GM11168 (cell line): ENCODE measurements around the gene MT1H.

Source experiments
- in situ Hi-C: fragments of 300-500 bp; cut with MboI; formaldehyde crosslinking; loops from one replicate; pipeline ENCODE4 v1.12.0; 2022; ENCODE audit warnings: low sequenced_read_pairs; ENCODE audit not compliant: unreplicated experiment

MT1H gene

DNA sequence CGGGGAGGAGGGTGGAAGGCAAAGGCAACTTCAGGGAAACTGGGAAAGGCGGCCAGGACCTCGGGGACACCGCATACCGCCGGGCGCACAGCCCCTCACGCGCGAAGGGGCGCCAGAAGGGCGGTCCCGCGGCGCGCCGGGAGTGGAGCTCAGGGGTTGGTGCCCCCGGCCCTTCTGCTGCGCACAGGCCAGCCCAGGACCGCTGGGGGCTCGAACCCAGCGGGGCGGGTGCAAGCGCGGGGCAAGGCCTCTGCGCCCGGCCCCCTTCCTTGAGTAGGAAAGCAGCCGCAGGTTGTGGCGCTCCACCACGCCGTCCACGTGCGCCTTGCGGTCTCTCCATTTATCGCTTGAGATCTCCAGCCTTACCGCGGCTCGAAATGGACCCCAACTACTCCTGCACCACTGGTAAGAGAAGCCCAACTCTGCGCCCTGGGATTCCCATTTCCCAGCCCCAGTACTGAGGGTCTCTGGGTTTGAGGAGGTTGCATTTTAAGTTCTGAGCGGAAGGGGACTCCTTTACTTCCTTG is 34.1 kb upstream of the MT1H start:
- in situ Hi-C loops: no loop called here

DNA sequence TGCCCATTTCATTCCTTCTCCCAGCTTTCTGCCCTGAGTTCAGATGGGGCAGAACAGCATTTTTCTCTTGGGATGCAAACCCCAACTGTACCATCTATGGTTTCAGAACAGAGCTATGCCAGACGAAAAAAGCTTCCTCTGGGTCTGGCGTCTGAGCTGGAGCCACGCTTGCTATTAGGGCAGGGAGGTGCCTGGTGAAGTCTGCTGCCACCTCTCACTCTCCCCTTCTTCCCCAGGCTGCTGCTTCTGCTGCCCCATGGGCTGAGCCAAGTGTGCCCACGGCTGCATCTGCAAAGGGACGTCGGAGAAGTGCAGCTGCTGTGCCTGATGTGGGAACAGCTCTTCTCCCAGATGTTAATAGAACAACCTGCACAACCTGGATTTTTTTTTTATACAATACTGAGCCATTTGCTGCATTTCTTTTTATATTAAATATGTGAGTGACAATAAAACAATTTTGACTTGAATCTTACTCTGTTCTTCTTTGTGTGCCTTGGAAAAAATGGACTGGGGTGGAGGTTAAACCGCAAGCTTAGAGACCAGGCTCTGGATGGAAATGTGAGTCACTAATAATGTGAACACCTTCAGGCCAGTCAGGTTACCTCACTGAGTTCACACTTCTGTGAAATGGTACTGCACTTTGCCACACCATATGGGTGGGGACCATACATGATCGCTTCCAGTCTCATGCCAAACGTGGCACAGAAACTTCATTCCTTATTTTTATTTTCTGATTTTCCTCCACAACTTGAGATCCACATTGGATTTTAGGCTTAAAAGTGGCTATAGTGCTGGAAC is 32.8 kb upstream of the MT1H start:
- in situ Hi-C loops: no loop called here

DNA sequence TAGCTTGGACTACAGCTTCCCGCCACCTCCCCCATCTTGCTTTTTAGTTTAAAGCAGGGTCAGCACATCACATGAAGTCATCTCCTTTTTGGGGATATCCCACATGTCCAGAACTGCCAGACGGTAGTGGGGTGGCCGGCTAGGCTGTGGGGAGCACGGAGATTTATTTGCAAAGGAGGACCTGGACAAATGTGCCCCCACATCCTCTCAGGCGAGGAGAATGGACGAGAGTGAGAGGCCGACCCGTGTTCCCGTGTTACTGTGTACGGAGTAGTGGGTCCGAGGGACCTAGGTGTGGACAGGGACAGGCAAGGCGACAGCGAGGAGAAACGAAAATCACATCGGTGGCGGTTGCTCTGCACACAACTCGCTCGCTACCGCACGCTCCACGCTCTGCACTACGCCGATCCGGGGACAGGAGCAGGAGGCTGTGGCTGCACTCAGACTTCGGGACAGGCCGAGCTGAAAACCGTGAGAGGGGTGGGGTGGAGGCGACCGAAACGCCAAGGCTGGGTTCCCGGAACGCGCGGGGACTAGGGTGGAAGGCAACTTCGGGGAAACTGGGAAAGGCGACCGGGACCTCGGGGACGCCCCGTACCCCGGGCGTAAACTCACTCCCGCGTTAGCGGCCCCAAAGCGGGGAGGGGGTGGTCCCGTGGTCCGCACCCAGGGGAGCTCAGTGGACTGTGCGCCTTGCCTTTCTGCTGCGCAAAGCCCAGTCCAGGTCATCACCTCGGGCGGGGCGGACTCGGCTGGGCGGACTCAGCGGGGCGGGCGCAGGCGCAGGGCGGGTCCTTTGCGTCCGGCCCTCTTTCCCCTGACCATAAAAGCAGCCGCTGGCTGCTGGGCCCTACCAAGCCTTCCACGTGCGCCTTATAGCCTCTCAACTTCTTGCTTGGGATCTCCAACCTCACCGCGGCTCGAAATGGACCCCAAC is 31.5 kb upstream of the MT1H start, which contains the start of gene MT1A:
Gene MT1A (plus strand): TSS at position 853 of the 937 bp plus-strand sequence. CDS start 73 bp downstream, at position 926.
- in situ Hi-C loops: no loop called here

DNA sequence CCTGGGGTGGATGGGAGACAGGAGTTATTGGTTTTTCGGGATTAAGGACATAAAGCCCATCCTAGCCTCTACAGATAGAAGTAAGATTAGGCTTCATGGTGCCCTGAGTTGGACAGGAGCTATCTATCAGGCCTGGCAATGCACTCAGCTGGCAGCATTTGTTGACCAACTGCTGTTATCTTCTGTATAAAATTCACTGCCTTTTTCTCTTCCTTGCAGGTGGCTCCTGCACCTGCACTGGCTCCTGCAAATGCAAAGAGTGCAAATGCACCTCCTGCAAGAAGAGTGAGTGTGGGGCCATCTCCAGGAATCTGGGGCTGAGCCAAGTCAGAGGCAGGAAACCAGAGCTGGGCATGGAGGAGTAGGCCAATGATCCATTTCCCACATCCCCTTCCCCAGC is 30.6 kb upstream of the MT1H start:
- in situ Hi-C loops: no loop called here

- in situ Hi-C loops: no loop called here
These were observed 29.5 kb upstream of the MT1H start for GRCh38 chr16:56640076-56640475.

DNA sequence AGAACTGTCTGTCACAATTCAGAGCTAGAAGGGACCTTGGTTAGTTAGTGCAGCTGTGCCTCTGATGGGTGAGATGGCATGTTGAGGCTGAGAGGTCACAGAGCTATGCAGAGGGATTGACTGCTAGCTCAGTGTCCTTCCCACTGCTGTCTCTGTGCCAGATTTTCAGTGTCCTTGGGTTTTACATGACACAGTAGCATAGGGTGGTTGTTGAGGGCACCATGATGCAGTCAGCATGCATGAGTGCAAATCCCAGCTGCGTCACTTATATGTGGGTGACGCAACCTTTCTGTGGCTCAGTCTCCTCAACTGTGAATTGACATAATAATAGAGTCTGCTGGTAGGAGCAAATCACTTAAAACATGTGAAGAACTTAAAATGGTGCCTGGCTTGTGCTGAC is 28.4 kb upstream of the MT1H start:
- in situ Hi-C loops: no loop called here

DNA sequence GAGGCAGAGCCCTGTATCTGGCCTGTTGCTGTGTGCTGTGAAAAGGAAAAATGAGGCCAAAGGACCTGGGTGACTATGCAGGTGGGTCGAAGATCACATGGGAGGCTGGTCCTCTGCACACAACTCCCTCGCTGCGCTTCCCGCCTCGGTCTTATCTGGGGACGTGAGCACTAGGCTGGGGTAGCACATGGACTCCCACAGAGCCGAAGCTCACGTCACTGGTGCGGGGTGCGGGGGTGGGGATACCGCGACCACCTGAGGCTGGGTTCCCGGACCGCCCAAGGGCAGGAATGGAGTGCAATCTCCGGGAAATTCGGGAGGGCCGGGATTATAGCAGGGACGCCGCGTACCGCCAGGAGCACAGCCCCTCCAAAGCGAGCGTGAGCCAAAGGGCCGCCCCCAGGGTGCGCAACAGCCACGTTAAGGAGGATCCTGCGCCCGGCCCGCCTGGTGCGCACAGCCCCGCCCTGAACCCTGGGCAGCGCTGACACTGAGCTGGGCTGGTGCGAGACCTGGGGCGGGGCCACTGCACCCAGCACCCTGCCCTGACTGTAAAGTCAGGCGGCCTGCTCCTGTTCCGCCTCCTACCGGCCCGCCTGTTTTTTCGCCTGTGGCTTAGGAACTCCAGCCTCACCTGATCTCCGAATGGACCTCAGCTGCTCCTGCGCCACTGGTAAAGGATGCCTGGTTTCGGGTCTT is 26.4 kb upstream of the MT1H start:
- in situ Hi-C loops: no loop called here

DNA sequence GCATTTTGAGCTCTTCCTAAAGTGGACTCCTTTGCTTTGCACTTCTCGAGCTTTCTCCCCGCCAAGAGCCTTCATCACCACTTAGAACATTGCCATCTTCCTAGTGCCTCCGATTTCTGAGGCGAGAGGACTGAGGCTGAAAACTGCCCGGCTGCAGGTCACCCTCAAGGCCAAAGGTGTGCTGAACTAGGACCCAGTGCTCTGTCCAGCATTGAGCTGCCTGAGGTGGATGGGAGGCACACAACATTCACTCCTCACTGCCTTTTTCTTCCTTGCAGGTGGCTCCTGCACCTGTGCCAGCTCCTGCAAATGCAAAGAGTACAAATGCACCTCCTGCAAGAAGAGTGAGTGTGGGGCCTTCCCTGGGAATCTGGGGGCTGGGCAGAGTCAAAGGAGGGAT is 25.8 kb upstream of the MT1H start:
- in situ Hi-C loops: no loop called here

GRCh38 chr16:56645311-56645710 is 24.3 kb upstream of the MT1H start:
- in situ Hi-C loops: no loop called here

DNA sequence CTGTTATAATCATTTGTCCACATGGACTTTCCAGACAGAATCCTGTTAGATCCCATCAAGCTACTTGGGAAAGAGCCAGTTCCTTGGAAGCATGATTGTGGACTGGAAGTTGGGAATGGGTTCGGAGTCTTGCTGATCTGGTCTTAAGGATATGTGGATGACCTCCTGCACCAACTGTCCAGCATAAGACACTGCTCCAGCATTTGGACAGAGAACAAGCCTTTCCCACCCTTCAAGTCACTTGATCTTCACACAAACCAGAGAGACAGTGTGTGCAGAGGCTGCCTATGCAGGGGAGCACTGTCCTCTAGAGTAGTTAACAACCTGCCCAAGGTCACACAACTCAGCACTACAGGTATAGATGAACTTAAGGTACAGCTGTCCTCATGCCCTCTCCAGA is 23.8 kb upstream of the MT1H start:
- in situ Hi-C loops: no loop called here

DNA sequence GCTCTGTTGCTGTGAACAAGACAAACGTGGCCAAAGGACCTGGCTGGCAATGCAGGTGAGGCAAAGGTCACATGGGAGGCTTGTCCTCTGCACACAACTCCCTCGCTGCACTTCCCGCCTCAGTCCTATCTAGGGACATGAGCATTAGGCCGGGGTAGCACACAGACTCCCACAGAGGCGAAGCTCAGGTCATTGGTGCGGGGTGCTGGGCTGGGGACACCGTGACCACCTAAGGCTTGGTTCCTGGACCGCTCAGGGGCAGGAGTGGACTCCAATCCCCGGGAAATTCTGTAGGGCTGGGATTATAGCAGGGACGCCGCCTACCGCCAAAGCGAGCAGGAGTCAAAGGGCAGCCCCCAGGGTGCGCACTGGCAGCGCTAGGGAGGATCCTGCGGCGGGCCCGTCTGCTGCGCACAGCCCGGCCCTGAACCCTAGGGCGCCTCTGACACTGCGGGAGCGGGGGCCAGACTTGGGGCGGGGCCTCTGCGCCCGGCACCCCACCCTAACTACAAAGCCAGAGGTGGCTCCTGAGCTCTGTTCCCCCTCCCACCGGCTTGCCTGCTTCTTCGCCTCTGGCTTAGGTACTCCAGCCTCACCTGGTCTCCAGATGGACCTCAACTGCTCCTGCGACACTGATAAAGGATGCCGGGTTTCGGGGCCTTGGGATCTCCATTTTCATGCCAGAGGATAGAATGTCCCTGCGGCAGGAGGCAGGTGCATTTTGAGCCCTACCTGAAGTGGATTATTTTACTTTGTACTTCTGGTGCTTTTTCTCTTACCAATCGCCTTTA is 21.8 kb upstream of the MT1H start:
- in situ Hi-C loops: no loop called here

- in situ Hi-C loops: no loop called here
These were observed 20.3 kb upstream of the MT1H start for GRCh38 chr16:56649271-56649670.

GRCh38 chr16:56649820-56650219 is 19.8 kb upstream of the MT1H start:
- in situ Hi-C loops: no loop called here

DNA sequence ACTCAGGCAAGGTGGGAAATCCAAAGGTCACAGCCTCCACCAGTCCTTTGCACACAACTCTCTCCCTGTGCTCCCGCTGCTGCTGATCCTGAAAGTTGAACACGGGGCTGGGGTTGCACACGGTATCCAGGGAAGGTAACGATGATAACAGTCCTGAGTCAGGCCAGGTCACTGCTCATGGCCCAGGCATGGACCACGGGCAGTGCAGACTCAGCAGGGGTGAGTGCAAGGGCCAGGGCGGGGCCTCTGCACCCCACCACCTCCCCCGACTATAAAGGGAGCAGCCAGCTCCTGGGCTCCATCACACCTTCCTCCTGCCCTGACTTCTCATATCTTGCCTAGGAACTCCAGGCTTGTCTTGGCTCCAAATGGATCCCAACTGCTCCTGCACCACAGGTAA is 18.0 kb upstream of the MT1H start, which contains the start of gene MT1B:
Gene MT1B (plus strand): TSS at position 301 of the 400 bp plus-strand sequence. CDS start 68 bp downstream, at position 369.
- in situ Hi-C loops: no loop called here

DNA sequence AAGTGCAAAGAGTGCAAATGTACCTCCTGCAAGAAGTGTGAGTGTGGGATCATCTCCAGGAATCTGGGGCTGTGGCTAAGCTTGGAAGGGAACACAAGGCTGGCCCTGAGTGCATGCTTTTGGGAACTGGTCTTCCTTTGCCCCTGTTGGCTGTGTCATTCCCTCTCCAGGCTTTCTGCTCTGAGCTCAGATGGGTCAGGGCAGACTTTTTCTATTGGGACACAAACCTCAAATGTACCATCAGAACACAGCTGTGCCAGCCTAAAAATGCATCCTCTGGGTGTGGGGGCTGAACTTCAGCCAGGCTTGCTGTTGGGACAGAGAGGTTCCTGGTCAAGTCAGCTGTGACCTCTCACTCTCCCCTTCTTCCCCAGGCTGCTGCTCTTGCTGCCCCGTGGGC is 17.0 kb upstream of the MT1H start:
- in situ Hi-C loops: no loop called here

DNA sequence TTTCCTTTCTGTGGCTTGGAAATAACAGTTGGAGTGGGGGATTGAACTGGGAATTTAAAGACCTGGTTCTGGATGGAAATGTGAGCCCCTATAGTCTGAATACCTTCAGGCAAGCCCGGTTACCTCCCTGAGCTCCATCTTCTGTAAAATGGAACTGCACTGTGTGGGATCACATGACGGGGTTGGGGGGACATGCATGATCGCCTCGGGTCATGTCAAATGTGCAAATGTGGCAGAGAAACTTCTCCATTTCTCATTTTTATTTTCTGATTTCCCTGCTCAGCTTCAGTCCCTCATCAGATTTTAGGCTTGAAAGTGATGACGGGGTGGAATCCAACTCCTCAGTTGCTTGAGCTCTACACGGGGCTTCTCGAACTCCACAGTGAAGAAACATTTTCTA is 16.4 kb upstream of the MT1H start:
- in situ Hi-C loops: no loop called here

GRCh38 chr16:56657555-56658326 is 11.9 kb upstream of the MT1H start, which contains the start of gene MT1F:
Gene MT1F (plus strand): TSS chr16:56657959. CDS start chr16:56658059, 100 bp downstream.
- in situ Hi-C loops: no loop called here

DNA sequence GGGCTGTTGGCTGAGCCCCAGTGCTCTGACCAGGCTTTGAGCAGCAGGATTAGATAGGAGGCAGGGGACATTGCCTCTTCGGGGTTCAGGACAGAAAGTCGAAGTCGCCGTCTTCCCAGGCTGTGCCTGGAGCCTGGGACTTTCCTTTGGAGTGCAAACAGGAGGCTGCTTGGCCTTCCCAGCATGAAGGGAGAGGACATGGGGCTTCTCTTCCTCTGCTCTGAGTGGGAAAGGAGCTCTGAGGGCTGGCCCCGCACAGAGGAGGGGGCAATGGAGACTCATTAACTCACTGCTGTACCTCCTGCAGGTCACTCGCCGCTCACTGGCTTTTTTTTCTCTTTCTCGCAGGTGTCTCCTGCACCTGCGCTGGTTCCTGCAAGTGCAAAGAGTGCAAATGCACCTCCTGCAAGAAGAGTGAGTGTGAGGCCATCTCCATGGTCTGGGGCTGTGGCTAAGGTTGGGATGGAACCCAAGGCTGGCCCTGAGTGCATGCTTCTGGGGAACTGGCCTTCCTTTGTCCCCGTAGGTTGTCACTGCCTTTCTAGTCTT is 11.2 kb upstream of the MT1H start:
- in situ Hi-C loops: no loop called here
